Measurements from ENCODE around the gene ARF3. TPM values are rescaled to one million over a fixed set of nuclear protein-coding genes. Genes with fewer than 3 reads are reported as not detected.

ARF3 gene
- total RNA-seq, 2 experiments from 2014 or later: 88.0 to 96.5 TPM

DNA sequence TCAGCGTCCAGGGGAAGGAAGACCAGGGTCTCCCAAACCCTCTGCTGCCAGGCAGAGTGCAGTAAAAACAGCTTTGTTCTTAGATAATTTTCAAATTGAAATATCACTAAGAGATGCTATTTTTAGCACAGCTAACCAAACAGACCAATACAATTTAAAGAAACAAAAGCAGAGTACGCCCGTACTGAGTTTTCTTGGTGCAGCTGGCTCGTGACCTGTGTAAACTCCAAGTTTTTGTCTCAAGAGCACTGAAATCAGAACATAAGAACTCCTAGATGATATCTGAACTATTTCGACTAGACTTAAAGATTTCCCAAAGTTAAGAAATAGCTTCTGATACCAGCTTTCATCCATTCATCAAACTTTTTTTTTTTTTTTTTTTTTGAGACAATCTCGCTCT, 10.3 kb downstream of the ARF3 start:
- Mint-ChIP-seq H3K27me3 (no peaks in the 10 kb centered on the region), H3K9me3 (no peaks in the 10 kb centered on the region), H3K27ac (peak overlapping the region; percentile 47), H3K4me3 (no peak overlapping the region), H3K4me1 (peaks cover 21% of the 10 kb centered on the region), H3K36me3 (peaks cover 9% of the 10 kb centered on the region)
- POLR2A ChIA-PET: no interaction called here
- ATAC-seq (ENCODE audit: low read depth) (no peak), DNase-seq (no peak)

DNA sequence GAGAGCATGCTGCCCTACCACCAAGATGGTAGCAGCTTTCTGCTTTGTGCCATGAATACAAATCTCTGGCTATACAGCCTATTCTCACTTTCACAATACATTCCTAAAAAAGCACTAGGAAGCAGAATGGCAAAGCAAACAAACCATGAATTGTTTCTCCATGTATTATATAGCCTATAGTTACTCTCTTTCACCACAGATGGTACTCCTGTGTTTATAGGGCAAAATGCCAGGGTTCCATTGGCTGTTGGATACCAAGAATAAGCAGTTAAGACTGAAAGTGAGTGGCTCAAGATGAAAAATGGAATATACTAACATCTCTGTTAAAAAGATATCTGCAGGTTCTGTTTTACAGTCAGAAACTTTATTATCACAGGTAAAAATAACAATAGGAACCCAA, 11.1 kb downstream of the ARF3 start:
- H3K27ac Mint-ChIP-seq: no peak overlapping the region

DNA sequence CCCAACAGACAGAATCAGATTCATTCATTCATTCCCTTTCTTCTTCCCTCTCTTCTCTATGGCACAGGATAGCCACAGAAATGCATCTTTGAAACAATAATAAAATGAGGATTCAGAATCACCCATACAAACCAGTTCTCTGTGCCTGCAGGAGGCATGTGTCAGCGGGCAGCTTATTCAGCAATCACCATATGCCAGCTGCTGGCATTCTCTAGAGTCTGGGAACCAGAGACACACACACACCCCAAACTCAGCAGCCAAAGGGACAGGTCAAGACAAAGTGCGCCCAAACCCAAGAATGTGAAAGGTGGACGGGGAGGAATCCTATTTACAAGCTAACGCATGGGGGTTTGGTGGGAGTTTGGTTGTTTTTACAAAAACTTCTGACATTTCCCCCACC, 14.1 kb downstream of the ARF3 start:
- Mint-ChIP-seq H3K4me1 (peaks cover 19% of the 10 kb centered on the region), H3K4me3 (no peak overlapping the region), H3K27ac (no peak overlapping the region), H3K27me3 (no peaks in the 10 kb centered on the region), H3K36me3 (peaks cover 4% of the 10 kb centered on the region), H3K9me3 (no peaks in the 10 kb centered on the region)
- POLR2A ChIA-PET: interaction anchor here (0.9 kb wide), 1 partner anchor 36 kb away, joined by 3 read pairs; no protein-coding TSS in a partner anchor
- ATAC-seq (ENCODE audit: low read depth): no peak
- DNase-seq: no peak

More for the DNA sequence above, 11.1 kb downstream of the ARF3 start:
- DNase-seq (no peak), ATAC-seq (ENCODE audit: low read depth) (no peak)
- Mint-ChIP-seq H3K9me3 (no peaks in the 10 kb centered on the region), H3K4me1 (peaks cover 21% of the 10 kb centered on the region), H3K36me3 (peaks cover 9% of the 10 kb centered on the region), H3K4me3 (no peak overlapping the region), H3K27me3 (no peaks in the 10 kb centered on the region)
- POLR2A ChIA-PET: no interaction called here

DNA sequence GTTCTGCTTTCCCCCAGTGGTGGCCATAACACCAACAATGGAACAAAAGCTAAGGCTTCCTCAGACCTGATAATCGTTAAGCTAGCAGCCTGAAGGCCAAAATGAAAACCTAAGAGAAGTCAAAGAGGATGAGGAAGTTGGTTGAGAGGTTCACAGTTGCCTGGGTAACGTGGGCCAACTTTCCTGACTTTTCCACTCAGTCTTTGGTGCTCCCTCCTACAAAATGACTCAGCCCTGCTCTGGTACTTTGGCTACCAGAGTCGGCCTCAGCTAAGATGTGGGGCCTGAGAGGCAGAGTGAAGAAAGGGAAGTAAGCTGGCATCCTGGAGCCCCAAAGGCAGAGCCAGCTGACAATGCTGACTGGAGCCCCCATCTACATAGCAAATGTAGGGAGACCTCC, 17.1 kb downstream of the ARF3 start:
- Mint-ChIP-seq H3K27me3 (no peaks in the 10 kb centered on the region), H3K27ac (no peak overlapping the region), H3K9me3 (no peaks in the 10 kb centered on the region), H3K4me3 (no peak overlapping the region), H3K4me1 (peaks cover 15% of the 10 kb centered on the region), H3K36me3 (peaks cover 1% of the 10 kb centered on the region)
- no peak for ATAC-seq (ENCODE audit: low read depth)
- DNase-seq: no peak
- POLR2A ChIA-PET: interaction anchor here (0.8 kb wide), 1 partner anchor 9 kb away, joined by 3 read pairs; no protein-coding TSS in a partner anchor

DNA sequence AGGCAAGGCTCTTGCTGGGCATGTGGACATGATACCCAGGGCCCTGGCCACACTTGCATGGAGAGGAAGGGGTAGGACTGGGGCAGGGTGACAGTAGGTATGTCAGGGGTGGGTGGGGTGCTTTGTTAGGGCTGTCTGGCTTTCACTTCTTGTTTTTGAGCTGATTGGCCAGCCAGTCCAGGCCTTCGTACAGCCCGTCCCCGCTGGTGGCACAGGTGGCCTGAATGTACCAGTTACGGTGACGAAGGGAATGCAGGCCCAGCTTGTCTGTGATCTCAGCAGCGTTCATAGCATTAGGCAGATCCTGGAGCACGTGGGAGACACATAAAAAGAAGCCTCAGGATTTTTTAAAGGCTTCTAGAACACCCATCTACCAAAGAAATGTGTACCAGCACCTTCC, 18.5 kb downstream of the ARF3 start:
- Mint-ChIP-seq H3K4me3 (no peak overlapping the region), H3K4me1 (peaks cover 17% of the 10 kb centered on the region), H3K9me3 (no peaks in the 10 kb centered on the region), H3K27me3 (no peaks in the 10 kb centered on the region), H3K36me3 (peaks cover 2% of the 10 kb centered on the region), H3K27ac (no peak overlapping the region)
- POLR2A ChIA-PET: interaction anchor here (0.5 to 1.3 kb wide), 2 partner anchors 14 to 87 kb away, joined by 4 read pairs; partner anchors contain the start of genes DDX23 and FKBP11
- DNase-seq: no peak
- no peak for ATAC-seq (ENCODE audit: low read depth)

DNA sequence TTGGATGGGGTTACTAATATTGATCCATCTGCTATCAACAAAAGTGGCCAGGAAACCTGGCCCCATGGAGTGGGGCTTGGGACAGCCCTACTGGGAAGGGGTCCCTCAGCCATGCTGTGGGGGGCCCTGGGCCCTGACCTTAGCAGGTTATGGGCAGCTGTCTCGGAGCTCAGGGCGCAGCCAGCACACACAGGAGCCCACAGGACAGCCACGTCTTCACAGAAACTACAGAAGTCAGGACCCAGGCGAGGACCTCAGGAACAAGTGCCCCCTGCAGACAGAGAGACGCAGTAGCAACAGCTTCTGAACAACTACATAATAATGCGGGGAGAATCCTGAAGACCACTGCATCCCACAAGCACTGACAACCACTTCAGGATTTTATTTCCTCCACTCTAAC, 20.1 kb downstream of the ARF3 start:
- no peak for ATAC-seq (ENCODE audit: low read depth)
- Mint-ChIP-seq H3K36me3 (peaks cover 11% of the 10 kb centered on the region), H3K4me1 (peaks cover 20% of the 10 kb centered on the region), H3K27ac (no peak overlapping the region), H3K9me3 (no peaks in the 10 kb centered on the region), H3K4me3 (no peak overlapping the region), H3K27me3 (no peaks in the 10 kb centered on the region)
- no peak for DNase-seq
- POLR2A ChIA-PET: no interaction called here

DNA sequence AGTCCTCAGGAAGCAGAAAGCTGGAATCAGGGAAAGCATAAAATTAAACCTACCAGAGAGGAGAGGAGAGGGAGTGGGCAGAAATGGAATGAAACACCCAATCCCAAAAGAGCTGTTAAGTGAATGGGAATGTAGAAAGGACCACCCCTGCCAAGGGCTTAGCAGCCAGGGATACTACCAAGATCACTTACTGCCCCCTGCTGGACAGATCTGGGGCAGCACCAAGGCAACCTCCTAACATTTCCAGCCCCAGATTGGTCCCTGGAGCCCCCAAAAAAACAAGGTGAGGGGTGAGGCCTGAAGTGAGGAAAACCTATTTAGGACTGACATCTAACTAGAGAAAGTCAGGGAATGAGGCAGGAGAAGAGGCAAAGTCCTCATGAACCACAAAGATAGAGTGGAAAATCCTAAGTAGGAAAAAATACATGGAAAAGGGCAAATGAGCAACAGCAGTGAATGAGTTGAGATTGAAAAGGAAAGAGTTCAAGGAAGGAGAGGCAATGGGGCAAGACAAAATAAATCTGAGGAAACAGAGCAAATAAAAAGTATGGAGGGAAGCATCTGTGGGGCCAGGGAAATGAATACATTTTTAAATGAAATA, 20.8 kb downstream of the ARF3 start:
- peak; percentile 58 for ATAC-seq (ENCODE audit: low read depth)
- POLR2A ChIA-PET: no interaction called here
- Mint-ChIP-seq H3K27ac (no peak overlapping the region), H3K4me1 (peaks cover 20% of the 10 kb centered on the region), H3K27me3 (no peaks in the 10 kb centered on the region), H3K9me3 (no peaks in the 10 kb centered on the region), H3K36me3 (peaks cover 11% of the 10 kb centered on the region), H3K4me3 (no peak overlapping the region)
- peak; percentile 83 for DNase-seq

DNA sequence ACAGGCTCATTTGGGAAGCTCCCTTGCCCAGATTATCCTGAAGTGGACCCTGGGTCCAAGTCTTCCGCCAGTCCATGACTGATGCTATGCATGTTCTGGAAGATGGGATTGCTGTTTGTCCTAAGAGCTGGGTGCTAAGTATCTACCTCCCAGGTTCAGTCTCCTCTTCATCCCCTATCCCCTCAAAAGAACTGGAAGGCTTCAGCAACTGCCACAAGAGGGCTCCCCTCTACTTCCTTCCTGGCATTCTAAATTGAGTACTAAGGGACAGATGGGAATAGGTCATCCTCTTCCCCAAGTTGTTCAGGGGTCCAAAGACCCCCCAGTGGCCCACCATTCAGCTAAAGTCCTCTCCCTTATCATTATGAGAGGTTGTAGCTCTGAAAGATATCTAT, 23.0 kb downstream of the ARF3 start:
- Mint-ChIP-seq H3K4me3 (peak overlapping the region; percentile 21), H3K9me3 (no peaks in the 10 kb centered on the region), H3K27me3 (no peaks in the 10 kb centered on the region), H3K27ac (peak overlapping the region; percentile 59), H3K36me3 (peaks cover 22% of the 10 kb centered on the region), H3K4me1 (peaks cover 20% of the 10 kb centered on the region)
- POLR2A ChIA-PET: interaction anchor here (0.6 to 2.9 kb wide), 5 partner anchors 9 to 1655 kb away, joined by 3 to 11 read pairs (median 3); partner anchors contain the start of genes ARF3, DDX23 and FKBP11
- DNase-seq (no peak), ATAC-seq (ENCODE audit: low read depth) (no peak)

DNA sequence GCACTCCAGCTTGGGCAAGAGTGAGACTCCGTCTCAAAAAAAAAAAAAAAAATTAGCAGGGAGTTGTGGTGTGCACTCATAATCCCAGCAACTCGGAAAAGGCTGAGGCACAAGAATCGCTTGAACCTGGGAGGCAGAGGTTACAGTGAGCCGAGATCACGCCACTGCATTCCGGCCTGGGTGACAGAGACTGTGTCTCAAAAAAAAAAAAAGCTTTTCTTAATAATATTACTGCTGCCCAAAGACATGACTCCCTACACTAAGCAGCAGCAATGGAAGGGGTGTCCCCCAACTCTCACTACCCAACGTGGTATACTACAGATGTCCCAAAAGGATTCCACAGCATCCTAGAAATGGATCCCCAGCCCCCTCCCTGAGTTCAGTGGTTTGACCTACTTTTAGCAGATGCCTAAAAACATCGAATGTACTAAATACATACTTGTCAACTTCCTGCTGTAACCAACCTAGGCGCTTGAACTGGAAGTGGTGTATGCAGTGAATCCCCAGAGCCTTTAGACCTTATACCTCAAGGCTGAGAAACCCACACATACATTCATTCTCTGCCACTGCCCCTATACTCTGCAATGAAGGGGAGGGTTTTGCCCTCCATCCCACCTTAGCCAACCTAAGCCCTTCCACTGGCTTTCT, 23.5 kb downstream of the ARF3 start:
- Mint-ChIP-seq H3K27ac (peak overlapping the region; percentile 70), H3K9me3 (no peaks in the 10 kb centered on the region), H3K4me3 (peak overlapping the region; percentile 21), H3K36me3 (peaks cover 22% of the 10 kb centered on the region), H3K4me1 (peaks cover 20% of the 10 kb centered on the region), H3K27me3 (no peaks in the 10 kb centered on the region)
- DNase-seq (no peak), ATAC-seq (ENCODE audit: low read depth) (peak; percentile 85)
- POLR2A ChIA-PET: interaction anchor here (0.6 to 2.9 kb wide), 4 partner anchors 8 to 123 kb away, joined by 3 to 11 read pairs (median 6); partner anchors contain the start of genes ARF3, DDX23 and FKBP11

DNA sequence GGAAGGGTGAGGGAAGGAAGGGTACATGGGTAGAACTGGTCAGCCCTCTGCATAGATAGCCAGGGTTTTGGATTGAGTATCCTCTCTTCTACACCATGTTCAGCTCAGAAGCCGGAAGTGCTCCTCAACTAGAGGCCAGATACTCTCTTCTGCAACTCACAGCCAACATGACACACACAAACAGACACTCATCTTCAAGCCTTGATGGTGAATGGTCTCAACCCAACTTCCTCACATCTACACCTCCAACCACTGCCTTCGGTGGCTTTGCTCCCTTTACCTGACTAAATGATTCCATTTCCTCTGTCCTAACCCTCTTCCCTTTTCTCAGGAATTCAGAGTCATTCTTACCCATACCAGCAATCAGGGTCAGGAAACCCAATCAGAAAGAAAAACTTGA, 24.4 kb downstream of the ARF3 start:
- peaks cover 22% of the 10 kb centered on the region for H3K36me3 Mint-ChIP-seq
- no peak overlapping the region for H3K4me3 Mint-ChIP-seq
- H3K27ac Mint-ChIP-seq: peak overlapping the region; percentile 42
- POLR2A ChIA-PET: no interaction called here
- peaks cover 20% of the 10 kb centered on the region for H3K4me1 Mint-ChIP-seq
- DNase-seq: no peak
- ATAC-seq (ENCODE audit: low read depth): no peak
- no peaks in the 10 kb centered on the region for H3K9me3 Mint-ChIP-seq
- H3K27me3 Mint-ChIP-seq: no peaks in the 10 kb centered on the region

DNA sequence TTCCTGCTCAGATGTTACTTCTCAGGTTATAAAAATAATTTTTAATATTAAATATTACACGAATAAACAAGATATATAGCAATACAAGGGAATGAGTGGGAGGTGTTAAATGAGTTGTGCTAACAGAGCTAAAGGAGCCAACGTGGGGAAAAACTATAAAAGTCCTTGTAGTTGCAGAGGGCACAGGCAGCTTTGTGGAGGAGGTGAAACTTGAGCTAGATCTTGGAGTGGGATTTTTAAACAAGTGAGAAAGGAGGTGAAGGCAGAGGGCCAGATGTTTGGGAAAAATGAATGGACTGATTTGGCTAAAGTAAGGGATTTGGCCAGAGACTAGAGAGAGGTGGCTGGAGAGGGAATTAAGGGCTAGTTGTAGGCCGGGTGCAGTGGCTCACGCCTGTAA, 26.8 kb downstream of the ARF3 start:
- Mint-ChIP-seq H3K36me3 (peaks cover 21% of the 10 kb centered on the region), H3K27ac (no peak overlapping the region), H3K9me3 (no peaks in the 10 kb centered on the region), H3K4me1 (peaks cover 26% of the 10 kb centered on the region), H3K4me3 (no peak overlapping the region), H3K27me3 (no peaks in the 10 kb centered on the region)
- POLR2A ChIA-PET: no interaction called here
- no peak for ATAC-seq (ENCODE audit: low read depth)
- no peak for DNase-seq

DNA sequence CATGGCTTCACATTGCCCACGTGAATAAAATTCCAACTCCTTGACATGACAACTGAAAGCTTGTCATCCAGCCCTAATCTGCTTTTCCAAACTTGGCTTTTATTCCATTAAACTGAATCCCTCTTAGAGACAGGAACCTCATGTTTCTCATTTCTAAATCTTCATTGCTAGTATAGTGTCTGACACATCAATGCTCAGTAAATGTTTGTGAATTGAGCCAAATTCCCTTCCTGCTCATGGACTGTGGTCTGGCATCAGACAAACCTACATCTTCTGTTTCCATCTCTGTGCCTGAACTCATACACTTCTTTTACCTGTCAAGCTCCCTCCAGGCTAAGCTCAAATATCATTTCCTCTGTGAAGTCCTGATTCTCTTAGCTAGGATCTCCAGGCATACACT, 27.7 kb downstream of the ARF3 start:
- no peak for DNase-seq
- POLR2A ChIA-PET: interaction anchor here (0.6 to 1.6 kb wide), 2 partner anchors 15 to 50 kb away, joined by 3 to 5 read pairs; no protein-coding TSS in a partner anchor
- Mint-ChIP-seq H3K4me3 (no peak overlapping the region), H3K27ac (no peak overlapping the region), H3K27me3 (no peaks in the 10 kb centered on the region), H3K36me3 (peaks cover 21% of the 10 kb centered on the region), H3K9me3 (no peaks in the 10 kb centered on the region), H3K4me1 (peaks cover 27% of the 10 kb centered on the region)
- ATAC-seq (ENCODE audit: low read depth): no peak

DNA sequence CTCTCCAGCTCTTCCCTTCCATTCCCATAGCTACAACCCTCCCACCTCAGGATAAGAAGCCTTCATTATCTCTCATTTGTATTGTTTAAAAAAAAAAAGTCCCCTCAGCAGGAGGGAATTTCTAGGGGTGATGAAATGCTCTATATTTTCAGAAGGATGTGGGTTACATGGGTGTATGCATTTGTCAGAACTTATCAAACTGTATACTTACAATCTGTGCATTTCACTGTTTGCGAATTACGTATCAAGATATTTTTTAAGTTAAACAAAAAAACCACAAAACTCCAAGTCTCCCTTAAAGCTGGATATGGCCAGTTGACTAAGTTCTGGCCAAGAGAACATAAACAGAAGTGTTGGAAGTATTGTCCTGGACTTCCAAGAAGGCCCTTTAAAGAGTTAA, 30.0 kb downstream of the ARF3 start:
- no peaks in the 10 kb centered on the region for H3K27me3 Mint-ChIP-seq
- ATAC-seq (ENCODE audit: low read depth) (no peak), DNase-seq (no peak)
- H3K4me3 Mint-ChIP-seq: peak overlapping the region; percentile 31
- H3K9me3 Mint-ChIP-seq: no peaks in the 10 kb centered on the region
- H3K36me3 Mint-ChIP-seq: peaks cover 14% of the 10 kb centered on the region
- H3K27ac Mint-ChIP-seq: peak overlapping the region; percentile 42
- POLR2A ChIA-PET: interaction anchor here (0.6 kb wide), 1 partner anchor 62 kb away, joined by 5 read pairs; the partner anchor contains the start of gene RND1
- peaks cover 21% of the 10 kb centered on the region for H3K4me1 Mint-ChIP-seq
